OCI-LY1 (cell line): ENCODE results near the gene NDUFB3.
"Not testable (repeated sequence)": the region's sequence is repeated elsewhere in the genome, so short reads cannot be mapped to it uniquely, and the experiment has no call there.

ENCODE experiments used
- H2AFZ ChIP-seq: fragments of 200-600 bp; sonication (generic), shearing (Covaris generic); 2 replicates; pipeline ENCODE4 v1.6.0; 2014; ENCODE audit warnings: antibody characterized with exemption, mild to moderate bottlenecking, low read length
- H3F3A ChIP-seq: fragments of 200-600 bp; sonication (generic), shearing (Covaris generic); 2 replicates; pipeline ENCODE4 v1.6.0; 2014; ENCODE audit warnings: mild to moderate bottlenecking, antibody characterized with exemption, low read length, moderate library complexity; ENCODE audit not compliant: insufficient read depth
- H3K27ac ChIP-seq: fragments of 200-600 bp; sonication (generic); 2 replicates; pipeline ENCODE4 v1.5.1; 2014; ENCODE audit warnings: low read length, mixed run types, mild to moderate bottlenecking, low read depth; ENCODE audit not compliant: poor library complexity, severe bottlenecking
- H3K27me3 ChIP-seq: fragments of 200-600 bp; sonication (generic); 2 replicates; pipeline ENCODE4 v1.6.0; 2014; ENCODE audit warnings: antibody characterized with exemption, mild to moderate bottlenecking, low read length, moderate library complexity; ENCODE audit not compliant: insufficient read depth
- H3K36me3 ChIP-seq: fragments of 200-600 bp; sonication (generic); 2 replicates; pipeline ENCODE4 v1.6.1; 2014; ENCODE audit warnings: mild to moderate bottlenecking, antibody characterized with exemption, low read length, moderate library complexity, mixed read lengths; ENCODE audit not compliant: insufficient read depth
- H3K4me1 ChIP-seq: fragments of 200-600 bp; sonication (generic); 2 replicates; pipeline ENCODE4 v1.5.1; 2014; ENCODE audit warnings: mild to moderate bottlenecking, low read length, moderate library complexity; ENCODE audit not compliant: insufficient read depth, severe bottlenecking
- H3K4me2 ChIP-seq: fragments of 200-600 bp; sonication (generic), shearing (Covaris generic); 2 replicates; pipeline ENCODE4 v1.6.1; 2014; ENCODE audit warnings: low read length
- H3K4me3 ChIP-seq: fragments of 200-600 bp; sonication (generic); 2 replicates; pipeline ENCODE4 v1.5.1; 2014; ENCODE audit warnings: low read length, low read depth, mild to moderate bottlenecking, mixed read lengths; ENCODE audit not compliant: poor library complexity, severe bottlenecking
- H3K79me2 ChIP-seq: fragments of 200-600 bp; shearing (Covaris generic); 2 replicates; pipeline ENCODE4 v1.6.1; 2016; ENCODE audit warnings: mixed run types, low read length, mixed read lengths; ENCODE audit not compliant: insufficient read depth
- H3K9ac ChIP-seq: fragments of 200-600 bp; sonication (generic), shearing (Covaris generic); 2 replicates; pipeline ENCODE4 v1.6.1; 2014; ENCODE audit warnings: mild to moderate bottlenecking, low read length, mixed read lengths
- H3K9me2 ChIP-seq: fragments of 200-600 bp; sonication (generic), shearing (Covaris generic); 2 replicates; pipeline ENCODE4 v1.6.1; 2014; ENCODE audit warnings: low read depth, mild to moderate bottlenecking, low read length, mixed read lengths
- H3K9me3 ChIP-seq: fragments of 200-600 bp; shearing (Covaris generic); 2 replicates; pipeline ENCODE4 v1.6.1; 2014; ENCODE audit warnings: low read length, mixed read lengths
- H4K20me1 ChIP-seq: fragments of 200-600 bp; sonication (generic), shearing (Covaris generic); 2 replicates; pipeline ENCODE4 v1.6.0; 2016; ENCODE audit warnings: mild to moderate bottlenecking, low read length; ENCODE audit not compliant: insufficient read depth
- EZH2 ChIP-seq: fragments of 200-600 bp; sonication (generic), shearing (Covaris generic); IDR thresholded peaks from 2 replicates; pipeline ENCODE4 v1.8.0; 2017; ENCODE audit warnings: borderline replicate concordance, mixed run types, mild to moderate bottlenecking, antibody characterized with exemption, low read length, moderate library complexity, mixed read lengths
- TF ChIP-seq, protein P1 (sequence below): fragments of 200-600 bp; sonication (generic), shearing (Covaris generic); IDR thresholded peaks from 2 replicates; pipeline ENCODE4 v1.5.1; 2017; ENCODE audit warnings: mild to moderate bottlenecking, antibody characterized with exemption, low read length, moderate library complexity, mixed read lengths

NDUFB3 gene

DNA sequence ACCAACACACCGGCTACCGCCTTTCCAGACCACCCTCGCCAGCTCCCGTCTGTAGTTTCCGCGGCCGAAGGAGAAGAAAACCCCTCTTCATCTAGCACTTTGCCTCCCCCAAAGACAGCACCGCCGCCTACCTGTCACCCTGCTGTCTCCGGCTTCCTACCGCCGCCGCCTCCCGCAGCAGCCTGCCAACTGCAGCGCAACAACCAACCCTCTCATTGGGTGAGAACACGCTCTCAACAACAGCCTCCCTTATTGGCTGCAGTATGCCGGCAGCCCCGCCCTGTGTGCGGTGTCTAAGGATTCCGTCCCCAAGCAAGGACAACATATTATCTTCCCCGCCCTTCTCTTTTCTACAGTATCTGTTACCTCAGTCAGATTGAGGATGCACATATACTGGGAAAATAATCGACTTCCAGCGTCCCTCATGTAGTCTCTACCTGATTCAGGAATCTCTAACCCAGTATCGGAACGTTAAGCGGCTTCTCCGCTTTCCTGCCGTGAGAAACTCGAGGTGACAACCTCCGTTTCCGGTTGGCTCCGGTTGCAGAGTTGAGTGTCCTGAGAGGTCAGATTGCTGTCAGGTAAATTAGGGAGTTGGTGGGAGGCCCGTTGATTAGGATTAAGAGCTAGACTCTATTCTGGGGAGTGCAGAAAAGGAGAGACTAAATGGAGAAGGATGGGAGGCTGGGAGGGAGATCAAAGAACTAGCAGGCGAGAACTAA is at the start of gene NDUFB3, which contains the start of gene HYCC2:
NDUFB3 (plus strand) TSS at position 523 of the 722 bp plus-strand sequence. CDS start 6,882 bp downstream, outside the sequence.
HYCC2 (minus strand) TSS at position 193 of the 722 bp plus-strand sequence. CDS start 47,662 bp downstream, outside the sequence.
- Histone ChIP-seq H3K9ac (peak within 1 kb of the TSS; percentile 81), H3K4me3 (peak within 1 kb of the TSS; percentile 90), H3K36me3 (no peaks in the 10 kb centered on the region), H3K9me3 (no peaks in the 10 kb centered on the region), H3K79me2 (peaks cover 84% of the 10 kb centered on the region), H3F3A (no peaks in the 10 kb centered on the region), H2AFZ (0 out of 2 replicates have a peak within 1 kb of the TSS, but pooled peaks have one; percentile 29), H3K4me2 (peak within 1 kb of the TSS; percentile 89), H3K4me1 (peaks cover 48% of the 10 kb centered on the region), H3K27me3 (no peaks in the 10 kb centered on the region), H3K27ac (peak within 1 kb of the TSS; percentile 73), H4K20me1 (no peaks in the 10 kb centered on the region), H3K9me2 (no peaks in the 10 kb centered on the region)
- TF ChIP-seq, protein P1, sequence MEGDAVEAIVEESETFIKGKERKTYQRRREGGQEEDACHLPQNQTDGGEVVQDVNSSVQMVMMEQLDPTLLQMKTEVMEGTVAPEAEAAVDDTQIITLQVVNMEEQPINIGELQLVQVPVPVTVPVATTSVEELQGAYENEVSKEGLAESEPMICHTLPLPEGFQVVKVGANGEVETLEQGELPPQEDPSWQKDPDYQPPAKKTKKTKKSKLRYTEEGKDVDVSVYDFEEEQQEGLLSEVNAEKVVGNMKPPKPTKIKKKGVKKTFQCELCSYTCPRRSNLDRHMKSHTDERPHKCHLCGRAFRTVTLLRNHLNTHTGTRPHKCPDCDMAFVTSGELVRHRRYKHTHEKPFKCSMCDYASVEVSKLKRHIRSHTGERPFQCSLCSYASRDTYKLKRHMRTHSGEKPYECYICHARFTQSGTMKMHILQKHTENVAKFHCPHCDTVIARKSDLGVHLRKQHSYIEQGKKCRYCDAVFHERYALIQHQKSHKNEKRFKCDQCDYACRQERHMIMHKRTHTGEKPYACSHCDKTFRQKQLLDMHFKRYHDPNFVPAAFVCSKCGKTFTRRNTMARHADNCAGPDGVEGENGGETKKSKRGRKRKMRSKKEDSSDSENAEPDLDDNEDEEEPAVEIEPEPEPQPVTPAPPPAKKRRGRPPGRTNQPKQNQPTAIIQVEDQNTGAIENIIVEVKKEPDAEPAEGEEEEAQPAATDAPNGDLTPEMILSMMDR = peak; percentile 40; the same call in 1 of the 2 replicates
- no peak for TF ChIP-seq EZH2

DNA sequence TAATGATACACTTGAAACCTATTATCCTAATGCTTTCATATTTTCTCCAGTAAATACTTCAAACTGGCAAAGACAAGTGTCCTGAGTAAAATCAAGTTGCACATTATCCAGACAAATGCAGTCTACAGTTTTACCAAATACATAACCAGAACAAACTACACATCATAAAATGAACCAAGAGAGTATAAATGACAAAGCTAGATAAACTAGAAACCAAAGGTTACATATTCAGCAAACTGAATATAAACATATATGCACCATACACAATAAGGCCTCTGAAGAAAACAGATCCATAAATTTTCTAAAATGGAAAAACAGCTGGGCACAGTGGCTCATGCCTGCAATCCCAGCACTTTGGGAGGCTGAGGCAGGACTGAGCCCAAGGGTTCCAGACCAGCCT is 47.3 kb upstream of the NDUFB3 start:
- Histone ChIP-seq H3K9me2 (no peaks in the 10 kb centered on the region), H3K4me2 (no peak overlapping the region), H3K27me3 (no peaks in the 10 kb centered on the region), H3K36me3 (peaks cover 25% of the 10 kb centered on the region), H3K4me3 (no peak overlapping the region), H3K27ac (no peak overlapping the region), H4K20me1 (no peaks in the 10 kb centered on the region), H3K79me2 (peaks cover 5% of the 10 kb centered on the region; the same call in 1 of the 2 replicates), H2AFZ (no peak overlapping the region), H3F3A (no peaks in the 10 kb centered on the region), H3K4me1 (no peaks in the 10 kb centered on the region), H3K9me3 (no peaks in the 10 kb centered on the region), H3K9ac (no peak overlapping the region)
- no peak for TF ChIP-seq EZH2
- TF ChIP-seq, protein P1 = no peak

DNA sequence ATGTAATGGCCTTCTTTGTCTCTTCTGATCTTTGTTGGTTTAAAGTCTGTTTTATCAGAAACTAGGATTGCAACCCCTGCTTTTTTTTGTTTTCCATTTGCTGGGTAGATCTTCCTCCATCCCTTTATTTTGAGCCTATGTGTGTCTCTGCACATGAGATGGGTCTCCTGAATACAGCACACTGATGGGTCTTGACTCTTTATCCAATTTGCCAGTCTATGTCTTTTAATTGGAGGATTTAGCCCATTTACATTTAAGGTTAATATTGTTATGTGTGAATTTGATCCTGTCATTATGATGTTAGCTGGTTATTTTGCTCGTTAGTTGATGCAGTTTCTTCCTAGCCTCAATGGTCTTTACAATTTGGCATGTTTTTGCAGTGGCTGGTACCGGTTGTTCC is 37.4 kb upstream of the NDUFB3 start:
- Histone ChIP-seq H3K36me3 (peaks cover 12% of the 10 kb centered on the region), H3K79me2 (peaks cover 12% of the 10 kb centered on the region)
- not testable (repeated sequence) for H2AFZ ChIP-seq, H3K9ac ChIP-seq, H3F3A ChIP-seq, H3K27ac ChIP-seq, H3K27me3 ChIP-seq, H3K9me3 ChIP-seq, H3K4me1 ChIP-seq, H4K20me1 ChIP-seq, H3K4me3 ChIP-seq, H3K4me2 ChIP-seq, H3K9me2 ChIP-seq

DNA sequence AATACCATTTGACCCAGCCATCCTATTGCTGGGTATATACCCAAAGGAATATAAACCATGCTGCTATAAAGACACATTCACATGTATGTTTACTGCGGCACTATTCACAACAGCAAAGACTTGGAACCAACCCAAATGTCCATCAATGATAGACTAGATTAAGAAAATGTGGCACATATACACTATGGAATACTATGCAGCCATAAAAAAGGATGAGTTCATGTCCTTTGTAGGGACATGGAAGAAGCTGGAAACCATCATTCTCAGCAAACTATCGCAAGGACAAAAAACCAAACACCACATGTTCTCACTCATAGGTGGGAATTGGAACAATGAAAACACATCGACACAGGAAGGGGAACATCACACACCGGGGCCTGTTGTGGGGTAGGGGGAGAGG is 33.4 kb upstream of the NDUFB3 start:
- not testable (repeated sequence) for H3F3A ChIP-seq, H3K9ac ChIP-seq, H3K27me3 ChIP-seq, H3K9me2 ChIP-seq, H3K9me3 ChIP-seq, H3K79me2 ChIP-seq, H3K27ac ChIP-seq, H3K4me3 ChIP-seq, H3K4me2 ChIP-seq, H2AFZ ChIP-seq, H4K20me1 ChIP-seq, H3K4me1 ChIP-seq
- peaks cover 11% of the 10 kb centered on the region for H3K36me3 ChIP-seq
